Panc1 (cell line): ENCODE data around the gene NAB2.

Source experiments
- CTCF ChIP-seq: fragments of 450-650 bp; IDR thresholded peaks from 2 replicates; pipeline ENCODE4 v1.5.1; 2017; ENCODE audit warnings: mild to moderate bottlenecking
- TF ChIP-seq, protein P1 (sequence below), 2 experiments: IDR thresholded peaks; 2 replicates each; pipeline ENCODE4 v1.6.1; 2011 to 2012; ENCODE audit warnings: low read depth in 2 of 2, control low read depth in 1 of 2, low read length in 1 of 2, mild to moderate bottlenecking in 1 of 2, moderate library complexity in 1 of 2; ENCODE audit not compliant: insufficient read depth in 1 of 2

DNA sequence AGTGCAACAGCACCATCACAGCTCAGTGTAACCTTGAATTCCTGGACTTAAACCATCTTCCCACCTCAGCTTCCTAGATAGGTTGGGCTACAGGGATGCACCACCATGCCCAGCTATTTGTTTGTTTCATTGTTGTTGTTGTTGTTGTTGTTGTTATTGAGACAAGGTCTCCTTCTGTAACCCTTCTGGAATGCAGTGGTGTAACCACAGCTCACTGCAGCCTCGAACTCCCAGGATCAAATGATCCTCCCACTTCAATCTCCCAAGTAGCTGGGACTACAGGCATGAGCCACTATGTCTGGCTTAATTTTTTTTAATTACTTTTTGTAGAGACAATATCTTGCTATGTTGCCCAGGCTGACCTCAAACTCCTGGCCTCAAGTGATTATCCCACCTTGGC, 9.1 kb upstream of the NAB2 start:
- no peak for TF ChIP-seq CTCF
- TF ChIP-seq, protein P1, sequence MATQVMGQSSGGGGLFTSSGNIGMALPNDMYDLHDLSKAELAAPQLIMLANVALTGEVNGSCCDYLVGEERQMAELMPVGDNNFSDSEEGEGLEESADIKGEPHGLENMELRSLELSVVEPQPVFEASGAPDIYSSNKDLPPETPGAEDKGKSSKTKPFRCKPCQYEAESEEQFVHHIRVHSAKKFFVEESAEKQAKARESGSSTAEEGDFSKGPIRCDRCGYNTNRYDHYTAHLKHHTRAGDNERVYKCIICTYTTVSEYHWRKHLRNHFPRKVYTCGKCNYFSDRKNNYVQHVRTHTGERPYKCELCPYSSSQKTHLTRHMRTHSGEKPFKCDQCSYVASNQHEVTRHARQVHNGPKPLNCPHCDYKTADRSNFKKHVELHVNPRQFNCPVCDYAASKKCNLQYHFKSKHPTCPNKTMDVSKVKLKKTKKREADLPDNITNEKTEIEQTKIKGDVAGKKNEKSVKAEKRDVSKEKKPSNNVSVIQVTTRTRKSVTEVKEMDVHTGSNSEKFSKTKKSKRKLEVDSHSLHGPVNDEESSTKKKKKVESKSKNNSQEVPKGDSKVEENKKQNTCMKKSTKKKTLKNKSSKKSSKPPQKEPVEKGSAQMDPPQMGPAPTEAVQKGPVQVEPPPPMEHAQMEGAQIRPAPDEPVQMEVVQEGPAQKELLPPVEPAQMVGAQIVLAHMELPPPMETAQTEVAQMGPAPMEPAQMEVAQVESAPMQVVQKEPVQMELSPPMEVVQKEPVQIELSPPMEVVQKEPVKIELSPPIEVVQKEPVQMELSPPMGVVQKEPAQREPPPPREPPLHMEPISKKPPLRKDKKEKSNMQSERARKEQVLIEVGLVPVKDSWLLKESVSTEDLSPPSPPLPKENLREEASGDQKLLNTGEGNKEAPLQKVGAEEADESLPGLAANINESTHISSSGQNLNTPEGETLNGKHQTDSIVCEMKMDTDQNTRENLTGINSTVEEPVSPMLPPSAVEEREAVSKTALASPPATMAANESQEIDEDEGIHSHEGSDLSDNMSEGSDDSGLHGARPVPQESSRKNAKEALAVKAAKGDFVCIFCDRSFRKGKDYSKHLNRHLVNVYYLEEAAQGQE (IDR thresholded peaks at IDR 0.05; ENCODE audit: insufficient read depth in 1 of 2, low read depth in 2 of 2, low read length in 1 of 2): no peak
